KG1 (cell line): ENCODE data around the gene E4F1.

Experiments
- DNase-seq: peaks from one replicate; lab custom pipeline; 2025; lab: John Stamatoyannopoulos, UW

Gene E4F1

DNA sequence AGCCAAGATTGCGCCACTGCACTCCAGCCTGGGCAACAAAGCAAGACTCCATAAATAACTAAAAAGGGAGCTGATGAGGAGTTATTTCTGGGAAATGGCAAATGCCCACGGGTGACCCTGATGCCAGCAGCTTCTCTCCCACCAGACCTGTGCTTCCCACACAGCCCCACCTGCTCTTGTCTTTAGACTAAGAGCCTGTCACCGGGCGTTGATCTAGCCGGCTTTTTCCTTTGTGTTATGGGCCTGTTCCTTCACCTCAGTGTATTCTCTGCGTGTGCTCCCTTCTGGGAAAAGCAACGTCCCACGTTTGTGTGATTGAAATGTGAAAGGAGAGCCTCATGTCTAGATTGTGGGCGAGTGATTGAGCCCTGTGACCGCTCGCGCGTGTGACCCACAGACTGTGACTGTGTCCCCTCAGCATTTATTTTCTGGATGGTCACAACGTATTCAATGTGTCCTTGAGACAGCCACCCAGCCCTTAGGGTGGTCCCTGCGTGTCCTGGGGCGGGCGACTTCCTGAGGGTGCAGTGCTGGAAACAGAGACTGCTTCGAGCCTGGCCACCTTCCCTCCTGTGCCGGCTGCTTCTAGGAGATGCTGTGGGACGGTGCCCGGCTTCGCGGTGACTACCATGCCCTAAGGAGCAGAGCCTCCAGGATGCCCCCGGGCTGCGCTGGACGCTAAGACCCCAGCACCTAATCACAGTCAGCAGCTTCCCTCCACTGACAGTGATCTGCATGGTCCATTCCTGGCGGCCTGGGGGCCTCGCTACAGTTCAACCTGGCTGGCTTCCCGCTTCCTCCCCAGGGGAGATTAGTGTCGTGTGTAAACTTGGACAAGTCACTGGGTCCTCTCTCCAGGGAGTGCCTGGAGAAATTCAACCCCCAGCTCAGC, 52.3 kb downstream of the E4F1 start:
- no peak for DNase-seq

DNA sequence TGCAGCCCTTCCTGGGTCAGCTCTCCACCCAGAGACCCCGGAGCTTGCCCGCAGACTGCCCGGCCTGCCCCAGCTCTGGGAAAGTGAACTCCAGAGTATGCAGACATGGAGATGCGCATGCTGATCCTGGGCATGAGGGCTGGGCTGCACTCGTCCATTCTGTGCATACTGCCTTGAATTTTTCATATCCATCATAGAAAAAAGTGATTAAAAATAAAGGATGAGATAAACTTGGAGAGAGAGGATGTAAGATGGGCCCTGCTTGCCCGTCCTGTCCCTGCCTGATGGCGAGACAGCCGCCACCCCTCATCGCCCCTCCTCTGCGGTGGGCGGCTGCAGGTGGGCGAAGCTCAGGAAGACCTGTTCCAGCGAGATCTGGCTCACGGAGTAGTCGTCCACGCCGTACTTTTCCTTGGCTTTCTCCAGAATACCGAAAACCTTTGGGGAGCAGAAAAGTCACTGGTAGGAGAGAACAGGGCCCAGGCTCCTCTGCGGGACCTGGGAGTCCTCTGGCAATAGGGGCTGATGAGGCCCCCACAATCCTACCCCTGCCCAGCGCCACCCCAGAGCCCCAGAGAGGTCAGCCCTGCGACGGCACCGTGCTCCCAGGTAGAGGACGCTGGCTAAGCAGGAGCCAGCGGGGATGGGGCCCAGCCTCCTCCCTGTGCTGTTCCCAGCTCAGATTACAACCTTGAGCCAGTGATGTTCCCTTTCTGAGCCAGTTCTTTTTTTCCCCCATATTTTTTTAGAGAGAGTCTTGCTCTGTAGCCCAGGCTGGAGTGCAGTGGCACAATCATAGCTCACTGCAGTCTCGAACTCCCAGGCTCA, 53.2 kb downstream of the E4F1 start:
- DNase-seq = no peak

DNA sequence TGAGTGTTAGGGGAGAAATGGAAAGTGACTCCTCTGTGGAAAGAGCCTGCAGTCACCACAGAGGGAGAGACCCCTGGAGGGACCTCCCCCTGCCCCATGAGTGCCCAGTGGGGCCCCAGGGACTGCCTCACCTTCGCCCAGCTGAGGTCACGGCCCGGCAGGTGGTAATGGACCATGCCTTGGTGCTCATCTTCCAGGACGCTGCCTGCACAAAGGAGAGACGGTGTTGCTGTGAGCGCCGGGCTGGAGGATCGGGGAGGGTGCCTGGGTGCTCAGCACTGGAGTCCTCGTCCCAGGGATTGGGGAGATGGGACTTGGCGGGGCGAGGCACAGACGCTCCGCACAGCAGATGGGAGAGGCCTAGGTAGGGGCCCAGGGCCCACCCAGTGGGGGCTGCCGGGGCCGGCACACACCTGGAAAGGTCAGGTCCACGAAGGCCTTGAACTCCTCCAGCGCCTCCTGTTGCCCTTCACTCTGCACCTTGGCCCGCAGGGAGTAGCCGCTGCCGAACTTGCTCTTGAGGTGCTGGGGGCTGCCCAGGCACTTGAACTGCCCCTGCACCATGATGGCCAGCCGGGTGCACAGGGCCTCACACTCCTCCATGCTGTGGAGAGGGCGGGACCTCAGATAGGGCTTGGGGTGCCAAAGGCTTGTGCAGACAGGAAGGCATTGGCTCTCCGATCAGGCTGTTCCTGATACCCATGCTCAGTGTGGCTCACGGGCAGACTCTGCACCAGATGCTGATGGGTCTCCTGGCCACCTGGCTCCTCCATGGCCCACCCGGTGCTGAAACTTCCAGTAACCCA, 54.3 kb downstream of the E4F1 start:
- DNase-seq = no peak

DNA sequence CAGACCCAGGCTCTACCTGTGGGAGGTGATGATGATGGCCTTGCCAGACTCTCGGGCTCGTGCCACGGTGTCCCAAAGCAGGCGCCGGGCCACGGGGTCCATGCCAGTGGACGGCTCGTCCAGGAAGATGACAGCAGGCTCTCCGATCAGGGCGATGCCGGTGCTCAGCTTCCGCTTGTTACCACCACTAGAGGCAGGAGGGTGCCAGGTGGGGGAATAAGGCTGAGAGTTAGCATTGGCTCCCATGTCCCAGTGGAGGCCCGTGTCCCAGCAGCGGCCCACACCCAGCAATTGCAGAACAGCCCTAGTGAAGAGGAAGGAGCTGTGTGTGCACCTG, 54.8 kb downstream of the E4F1 start:
- no peak for DNase-seq

DNA sequence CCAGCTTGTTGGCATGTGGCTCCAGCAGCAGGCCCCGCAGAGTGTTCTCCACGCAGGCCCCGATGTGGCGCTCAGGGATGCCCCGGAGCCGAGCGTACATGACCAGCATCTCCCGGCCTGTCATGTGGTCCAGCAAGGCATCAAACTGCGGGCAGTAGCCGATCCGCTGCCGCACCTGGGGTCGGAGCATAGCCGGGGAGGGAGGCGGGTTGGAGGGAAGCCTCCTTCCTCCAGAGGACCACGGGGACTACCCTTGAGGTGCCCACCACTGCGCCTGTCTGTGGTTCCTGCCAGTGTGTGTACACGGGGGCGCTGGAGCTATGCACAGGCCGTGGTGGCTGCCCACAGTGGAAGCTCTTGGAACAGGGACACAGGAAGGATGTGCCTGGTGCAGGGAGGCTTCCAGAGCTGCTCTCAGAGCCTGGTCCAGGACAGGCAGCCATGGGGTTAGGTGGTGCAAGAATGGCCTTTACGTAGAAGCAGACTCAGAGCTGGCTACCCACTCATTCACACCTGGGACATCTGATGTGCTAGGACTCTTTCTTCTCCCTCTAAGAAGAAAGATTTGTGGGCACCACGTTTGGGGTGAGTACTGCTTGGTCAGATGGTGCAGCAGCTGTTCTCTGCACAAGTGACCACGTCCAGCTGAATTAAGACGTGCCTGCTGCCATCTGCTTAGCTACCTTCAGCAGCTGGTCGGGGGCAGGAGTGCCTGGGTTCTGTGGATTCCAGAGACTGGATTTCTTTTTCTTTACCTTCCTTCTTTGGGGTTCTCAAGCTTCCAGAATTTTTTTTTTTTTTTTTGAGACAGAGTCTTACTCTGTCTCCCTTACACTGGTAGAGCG, 55.8 kb downstream of the E4F1 start:
- DNase-seq = no peak

DNA sequence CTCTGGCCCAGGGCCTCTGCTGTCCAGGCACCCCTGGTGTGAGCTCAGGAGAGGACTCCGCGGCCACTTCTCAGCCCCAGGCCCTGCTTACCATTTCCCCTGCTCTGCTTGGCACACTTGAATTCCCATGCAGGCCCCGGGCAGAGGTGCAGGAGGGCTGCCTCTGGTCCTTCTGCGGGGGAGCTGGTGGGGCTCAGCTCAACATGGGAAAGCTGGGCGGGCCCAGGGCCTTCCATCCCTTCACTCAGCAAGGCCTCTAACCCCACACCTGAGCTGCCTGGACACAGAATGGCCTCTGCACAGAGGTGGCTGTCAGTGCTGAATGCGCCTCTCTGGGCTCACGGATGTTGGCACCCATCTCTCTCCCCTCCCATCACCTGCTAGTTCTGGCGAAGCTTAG, 57.1 kb downstream of the E4F1 start:
- DNase-seq = no peak

DNA sequence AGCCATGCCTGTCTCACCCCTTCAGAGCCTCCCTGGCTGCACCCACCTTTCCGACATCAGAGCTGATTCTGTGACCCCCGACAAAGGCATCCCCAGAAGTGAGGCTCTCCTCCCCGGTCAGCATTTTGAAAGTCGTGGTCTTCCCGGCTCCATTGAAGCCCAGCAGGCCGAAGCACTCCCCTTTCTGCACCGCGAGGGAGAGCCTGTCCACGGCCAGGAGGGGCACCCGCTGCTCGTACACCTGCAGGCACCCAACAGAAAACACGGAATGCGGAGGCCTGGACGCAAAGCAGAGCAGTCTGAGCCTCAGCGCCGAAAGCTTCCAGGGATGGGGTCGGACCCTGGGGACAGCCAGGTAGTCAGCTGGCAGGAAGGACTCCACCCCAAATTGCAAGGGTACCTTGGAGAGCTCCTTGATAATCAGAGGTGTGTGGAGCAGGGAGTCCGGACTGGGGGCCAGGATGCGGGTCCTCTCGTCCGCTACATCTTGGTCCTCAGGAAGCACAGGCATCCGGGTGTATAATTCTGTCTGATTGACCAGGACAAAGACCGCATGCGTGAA, 57.7 kb downstream of the E4F1 start:
- DNase-seq = no peak

DNA sequence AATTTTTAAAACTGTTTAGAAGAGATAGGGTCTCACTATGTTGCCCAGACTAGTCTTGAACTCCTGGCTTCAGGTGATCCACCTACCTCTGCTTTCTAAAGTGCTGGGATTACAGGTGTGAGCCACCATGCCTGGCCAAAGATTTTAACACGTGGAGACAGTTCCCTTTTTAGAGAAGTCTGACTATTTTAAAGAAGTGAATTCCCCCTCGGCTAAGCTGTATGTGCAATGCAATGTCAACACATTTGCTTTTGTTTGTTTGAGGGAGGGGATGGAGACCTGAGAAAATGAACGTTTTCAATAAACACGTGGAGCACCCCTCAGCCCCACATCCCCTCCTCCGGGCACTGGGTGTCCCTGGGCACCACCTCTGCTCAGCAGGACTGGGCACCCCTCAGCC, 58.9 kb downstream of the E4F1 start:
- DNase-seq = no peak

DNA sequence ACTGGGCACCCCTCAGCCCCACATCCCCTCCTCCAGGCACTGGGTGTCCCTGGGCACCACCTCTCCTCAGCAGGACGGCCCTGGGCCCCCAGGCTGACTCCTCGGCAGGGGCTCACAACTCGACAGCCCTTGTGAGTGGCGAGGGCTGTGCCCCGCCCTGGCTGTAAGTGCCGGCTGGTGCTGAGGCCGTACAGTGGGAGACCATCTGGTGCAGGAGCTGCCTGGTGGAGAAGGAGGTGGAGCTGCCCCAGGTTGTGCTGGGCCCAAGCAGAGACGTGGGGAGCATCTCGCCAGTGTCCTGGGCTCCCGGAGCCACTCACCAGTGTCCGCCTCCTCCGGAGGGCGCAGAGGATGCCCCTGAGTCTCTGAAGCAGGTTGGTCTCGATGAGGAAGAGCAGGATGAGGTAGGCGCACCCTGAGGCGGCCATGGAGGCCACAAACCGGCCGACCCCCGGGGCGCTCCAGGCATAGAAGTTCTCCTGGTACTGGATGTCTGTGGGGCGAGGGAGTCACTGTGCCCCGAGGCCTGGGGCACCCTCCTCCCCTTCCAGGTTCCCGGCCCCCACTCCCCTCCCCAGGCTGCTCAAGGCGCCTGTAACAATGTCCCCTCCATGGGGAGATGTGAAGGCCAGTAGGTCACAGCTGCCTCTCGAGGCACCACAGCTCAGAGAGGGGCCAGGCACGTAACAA, 59.6 kb downstream of the E4F1 start:
- DNase-seq = no peak

DNA sequence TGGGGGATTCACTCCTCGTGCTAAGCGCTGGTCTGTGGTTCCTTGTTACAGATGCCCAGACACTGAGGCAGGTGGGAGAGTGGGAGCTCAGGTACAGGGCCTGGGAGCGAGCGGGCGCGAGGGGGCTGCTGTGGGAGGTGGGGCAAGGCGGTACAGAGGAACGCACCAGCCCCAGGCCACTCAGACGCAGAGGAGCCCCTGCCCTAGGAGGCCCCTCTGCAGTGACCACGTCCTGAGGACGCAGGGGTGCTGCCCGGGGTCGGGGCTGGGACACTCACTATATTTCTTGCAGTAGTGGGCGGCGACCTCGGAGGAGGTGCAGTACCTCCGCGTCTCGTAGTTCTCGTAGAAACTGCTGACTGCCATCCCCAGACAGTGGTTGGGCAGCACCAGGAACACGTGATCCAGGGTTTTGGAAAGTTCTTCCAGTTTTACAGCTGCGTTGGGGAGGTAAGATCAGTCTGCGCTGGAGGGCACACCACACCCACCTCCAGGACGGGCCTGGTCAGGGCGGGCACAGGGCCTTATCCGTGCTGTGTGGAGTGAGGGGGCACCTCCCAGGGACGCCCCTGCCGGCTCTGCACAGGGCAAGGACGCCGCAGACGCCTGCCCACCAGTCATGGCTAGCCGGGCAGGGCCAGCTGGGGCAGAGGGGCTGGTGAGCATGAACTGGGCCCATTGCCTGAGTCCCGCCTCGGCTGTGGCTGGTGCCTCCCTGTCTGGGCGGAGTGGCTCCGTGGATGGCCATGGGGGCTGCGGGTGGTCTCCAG, 60.8 kb downstream of the E4F1 start:
- no peak for DNase-seq

DNA sequence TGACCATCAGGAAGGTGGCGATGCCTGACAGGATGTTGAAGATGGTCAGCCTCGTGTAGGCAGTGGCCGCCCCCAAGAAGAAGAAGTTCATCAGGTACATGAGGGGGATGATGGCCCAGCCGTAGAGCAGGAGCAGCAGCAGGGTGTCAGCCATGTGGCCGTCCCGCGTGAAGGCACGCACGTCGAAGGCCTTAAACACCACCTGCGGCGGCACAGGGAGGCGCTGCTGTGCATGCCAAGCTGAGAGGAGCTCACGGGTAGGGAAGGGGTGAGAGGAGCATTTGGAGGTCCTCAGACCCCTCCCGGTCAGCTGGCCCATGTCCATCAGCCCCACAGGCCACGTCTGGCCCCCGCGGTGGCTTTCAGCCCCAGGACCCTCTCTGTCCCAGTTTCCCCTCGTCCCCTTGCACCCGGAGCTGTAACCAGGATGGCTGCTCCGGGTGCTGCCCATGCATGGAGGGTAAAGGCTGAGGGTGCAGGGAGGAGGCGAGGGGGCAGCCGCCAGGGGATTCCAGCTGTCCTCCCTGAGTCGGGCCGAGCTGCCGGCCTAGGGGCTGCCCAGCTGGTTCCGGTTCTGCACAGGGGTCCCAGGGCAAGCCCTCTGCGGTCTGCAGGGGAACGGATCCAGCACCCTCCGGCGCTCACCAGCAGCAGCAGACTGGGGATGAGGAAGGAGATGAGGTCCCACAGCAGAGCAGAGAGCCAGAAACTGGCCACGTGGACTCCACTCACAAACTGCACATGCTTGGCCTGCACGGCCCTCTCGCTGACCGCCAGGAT, 61.6 kb downstream of the E4F1 start:
- no peak for DNase-seq
